ENCODE results near the gene GPR17.

Gene GPR17

DNA sequence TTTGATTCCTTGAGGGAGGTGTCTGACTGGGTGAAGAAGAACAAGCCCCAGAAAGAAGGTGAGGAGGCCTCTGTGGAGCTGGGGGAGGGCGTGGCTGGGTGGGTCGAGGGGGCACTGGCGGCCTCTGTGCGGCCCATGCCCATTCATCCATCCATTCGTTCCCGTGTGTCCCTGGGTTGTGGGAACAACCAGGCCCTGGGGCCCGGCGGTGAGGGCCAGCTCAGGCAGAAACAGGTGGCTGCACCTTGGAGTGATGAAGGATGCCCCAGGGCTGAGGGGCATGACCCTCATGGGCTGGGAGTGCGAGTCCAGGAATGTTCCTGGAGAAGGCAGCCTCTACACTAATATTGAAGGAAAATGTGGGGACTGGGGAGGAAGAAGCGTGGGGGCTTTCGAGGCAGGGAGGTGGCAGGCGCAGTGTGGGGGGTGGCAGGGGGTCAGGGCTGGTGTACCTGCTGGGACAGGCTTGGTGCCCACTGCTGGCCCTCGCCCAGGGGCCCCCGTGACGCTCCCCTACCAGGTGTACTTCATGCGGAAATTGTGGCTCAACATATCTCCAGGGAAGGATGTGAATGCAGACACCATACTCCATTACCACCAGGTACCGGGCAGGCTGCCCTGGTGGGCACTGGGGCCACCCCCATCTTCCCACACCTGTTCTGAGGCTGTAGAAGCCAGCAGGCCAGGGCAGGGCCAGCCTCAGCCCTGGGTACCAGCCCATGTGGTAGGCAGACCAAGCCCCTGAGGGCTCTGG lies 11.2 kb upstream of the GPR17 start:
- TF ChIP-seq, protein P1, sequence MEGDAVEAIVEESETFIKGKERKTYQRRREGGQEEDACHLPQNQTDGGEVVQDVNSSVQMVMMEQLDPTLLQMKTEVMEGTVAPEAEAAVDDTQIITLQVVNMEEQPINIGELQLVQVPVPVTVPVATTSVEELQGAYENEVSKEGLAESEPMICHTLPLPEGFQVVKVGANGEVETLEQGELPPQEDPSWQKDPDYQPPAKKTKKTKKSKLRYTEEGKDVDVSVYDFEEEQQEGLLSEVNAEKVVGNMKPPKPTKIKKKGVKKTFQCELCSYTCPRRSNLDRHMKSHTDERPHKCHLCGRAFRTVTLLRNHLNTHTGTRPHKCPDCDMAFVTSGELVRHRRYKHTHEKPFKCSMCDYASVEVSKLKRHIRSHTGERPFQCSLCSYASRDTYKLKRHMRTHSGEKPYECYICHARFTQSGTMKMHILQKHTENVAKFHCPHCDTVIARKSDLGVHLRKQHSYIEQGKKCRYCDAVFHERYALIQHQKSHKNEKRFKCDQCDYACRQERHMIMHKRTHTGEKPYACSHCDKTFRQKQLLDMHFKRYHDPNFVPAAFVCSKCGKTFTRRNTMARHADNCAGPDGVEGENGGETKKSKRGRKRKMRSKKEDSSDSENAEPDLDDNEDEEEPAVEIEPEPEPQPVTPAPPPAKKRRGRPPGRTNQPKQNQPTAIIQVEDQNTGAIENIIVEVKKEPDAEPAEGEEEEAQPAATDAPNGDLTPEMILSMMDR (IDR thresholded peaks at IDR 0.05; ENCODE audit: low read depth, low read length, missing control alignments) = no peak
- no peak overlapping the region for H3K4me3 ChIP-seq (ENCODE audit: low read depth, low read length)
- DNase-seq (ENCODE audit: low read depth) = no peak

GRCh38 chr2:127635380-127636237 lies 10.3 kb upstream of the GPR17 start:
- no peak for DNase-seq (ENCODE audit: low read depth)
- H3K4me3 ChIP-seq (ENCODE audit: low read depth, low read length) = no peak overlapping the region
- TF ChIP-seq, protein P1 (IDR thresholded peaks at IDR 0.05; ENCODE audit: low read depth, low read length, missing control alignments) = no peak

- no peak for DNase-seq (ENCODE audit: low read depth)
- no peak overlapping the region for H3K4me3 ChIP-seq (ENCODE audit: low read depth, low read length)
- TF ChIP-seq, protein P1 (IDR thresholded peaks at IDR 0.05; ENCODE audit: low read depth, low read length, missing control alignments) = no peak
Observed at GRCh38 chr2:127636248-127637235, 9.4 kb upstream of the GPR17 start.

GRCh38 chr2:127637236-127637630 lies 8.7 kb upstream of the GPR17 start:
- TF ChIP-seq, protein P1 (IDR thresholded peaks at IDR 0.05; ENCODE audit: low read depth, low read length, missing control alignments) = no peak
- no peak for DNase-seq (ENCODE audit: low read depth)
- no peak overlapping the region for H3K4me3 ChIP-seq (ENCODE audit: low read depth, low read length)

- H3K4me3 ChIP-seq (ENCODE audit: low read depth, low read length) = no peak overlapping the region
- DNase-seq (ENCODE audit: low read depth) = no peak
- TF ChIP-seq, protein P1 (IDR thresholded peaks at IDR 0.05; ENCODE audit: low read depth, low read length, missing control alignments) = no peak
Observed at GRCh38 chr2:127637725-127638252, 8.2 kb upstream of the GPR17 start.
